Mucosa of gallbladder (tissue), 1 donor: ENCODE measurements around the gene ACAP2. TPM values are rescaled to one million over a fixed set of nuclear protein-coding genes. Genes with fewer than 3 reads are reported as not detected.

Experiments used
- DNase-seq: peaks from one replicate; pipeline ENCODE4 v3.0.0-alpha.2; 2020; ENCODE audit warnings: low spot score
- total RNA-seq: library from RNA; stranded (reverse); gene quantifications from one replicate; pipeline ENCODE4 v1.2.1, GENCODE V29; 2021
- donor health status: DM: no; HTN: no; CAD: no.

The ACAP2 gene
- total RNA-seq, 1 donor from 2014 or later = 47.0 TPM

GRCh38 chr3:195260280-195260905 lies 182.4 kb downstream of the ACAP2 start:
- peak; percentile 37 for DNase-seq

- DNase-seq = peak; percentile 91
These were observed 183.1 kb downstream of the ACAP2 start for GRCh38 chr3:195259475-195260279.

- no peak for DNase-seq
These were observed 183.7 kb downstream of the ACAP2 start for GRCh38 chr3:195259154-195259474.

DNA sequence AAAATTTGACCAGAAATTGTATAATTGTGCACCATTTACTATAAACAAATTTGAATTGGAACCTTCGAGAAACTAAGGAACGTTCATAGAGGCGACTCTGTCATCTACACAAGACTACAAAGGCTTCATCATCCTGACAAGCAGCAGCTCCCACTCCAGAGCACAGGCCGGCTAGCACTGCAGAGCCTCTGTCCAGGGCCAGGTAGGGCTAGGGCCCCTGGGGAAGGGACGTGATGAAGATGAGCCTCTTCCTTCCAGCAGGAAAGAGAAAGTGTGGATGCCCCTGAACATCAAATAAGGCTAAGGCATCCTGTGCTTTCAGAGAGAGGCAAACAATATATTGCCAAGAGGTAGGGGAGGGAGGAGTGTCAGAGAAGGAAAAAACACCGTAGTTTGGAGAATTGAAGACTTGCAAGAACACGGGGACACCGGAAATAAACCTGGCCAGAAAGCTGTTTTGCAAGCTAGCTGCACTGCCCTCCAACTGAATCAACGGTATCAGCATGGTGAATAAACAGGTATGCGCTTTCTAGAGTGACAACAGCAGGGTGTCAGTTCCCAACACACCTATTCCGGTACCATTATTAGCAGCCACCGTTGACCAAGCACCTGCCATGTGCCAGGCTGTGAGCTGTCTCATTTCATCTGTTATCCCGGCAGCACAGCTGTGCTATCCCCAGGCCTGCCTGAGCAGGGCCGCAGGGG lies 184.2 kb downstream of the ACAP2 start:
- no peak for DNase-seq

DNA sequence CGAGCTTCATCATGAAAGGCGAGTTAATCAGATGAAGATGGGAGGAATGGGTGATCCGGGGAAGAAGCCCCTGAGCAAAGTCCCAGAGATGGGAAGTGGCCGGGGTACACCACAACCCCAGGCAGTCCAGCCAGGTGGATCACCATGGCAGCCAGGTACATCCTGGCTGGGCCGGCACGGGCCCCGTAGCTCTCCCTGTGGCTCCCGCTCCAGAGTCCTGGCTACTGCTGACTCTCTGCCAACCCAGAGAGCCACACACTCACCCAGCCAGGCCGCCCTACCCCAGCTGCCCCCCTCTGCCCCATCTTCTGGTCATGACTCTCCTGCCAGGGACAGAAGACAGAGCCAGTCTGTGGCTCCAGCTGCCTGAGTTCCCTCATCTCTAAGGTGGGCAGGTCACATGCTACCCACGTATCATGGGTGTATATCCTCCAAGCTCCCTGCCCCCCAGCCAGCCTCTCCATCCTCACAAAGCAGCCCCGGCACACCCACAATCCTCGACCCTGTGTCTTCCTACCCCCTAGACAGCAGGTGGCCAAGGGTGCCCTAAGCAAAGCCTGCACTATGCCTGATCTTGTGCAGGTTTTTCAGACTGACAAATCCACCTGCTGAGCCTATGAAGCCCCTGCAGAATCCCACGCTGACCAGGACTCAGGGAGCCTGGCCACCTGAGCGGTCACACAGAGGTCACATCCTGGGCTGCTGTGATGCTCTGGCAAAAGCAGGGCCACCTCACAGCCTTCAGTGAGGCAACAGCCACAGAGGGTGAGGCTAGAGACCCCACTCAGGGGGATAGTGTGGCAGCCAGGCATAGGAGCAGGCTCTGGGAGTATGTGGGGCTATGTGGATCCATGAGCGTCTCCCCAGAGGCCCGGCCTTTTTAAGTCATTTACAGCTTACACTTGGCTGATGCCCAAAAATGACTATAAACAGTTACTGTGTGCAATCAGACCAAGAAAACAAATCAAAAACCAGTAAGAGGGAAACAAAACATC lies 185.1 kb downstream of the ACAP2 start:
- DNase-seq = no peak

- no peak for DNase-seq
These were observed 186.0 kb downstream of the ACAP2 start for GRCh38 chr3:195256639-195257453.

- DNase-seq = no peak
These were observed 187.0 kb downstream of the ACAP2 start for GRCh38 chr3:195255571-195256501.

GRCh38 chr3:195255176-195255500 lies 187.7 kb downstream of the ACAP2 start:
- no peak for DNase-seq

- DNase-seq = no peak
These were observed 188.2 kb downstream of the ACAP2 start for GRCh38 chr3:195254454-195255175.

GRCh38 chr3:195253923-195254432 lies 188.8 kb downstream of the ACAP2 start:
- no peak for DNase-seq

DNA sequence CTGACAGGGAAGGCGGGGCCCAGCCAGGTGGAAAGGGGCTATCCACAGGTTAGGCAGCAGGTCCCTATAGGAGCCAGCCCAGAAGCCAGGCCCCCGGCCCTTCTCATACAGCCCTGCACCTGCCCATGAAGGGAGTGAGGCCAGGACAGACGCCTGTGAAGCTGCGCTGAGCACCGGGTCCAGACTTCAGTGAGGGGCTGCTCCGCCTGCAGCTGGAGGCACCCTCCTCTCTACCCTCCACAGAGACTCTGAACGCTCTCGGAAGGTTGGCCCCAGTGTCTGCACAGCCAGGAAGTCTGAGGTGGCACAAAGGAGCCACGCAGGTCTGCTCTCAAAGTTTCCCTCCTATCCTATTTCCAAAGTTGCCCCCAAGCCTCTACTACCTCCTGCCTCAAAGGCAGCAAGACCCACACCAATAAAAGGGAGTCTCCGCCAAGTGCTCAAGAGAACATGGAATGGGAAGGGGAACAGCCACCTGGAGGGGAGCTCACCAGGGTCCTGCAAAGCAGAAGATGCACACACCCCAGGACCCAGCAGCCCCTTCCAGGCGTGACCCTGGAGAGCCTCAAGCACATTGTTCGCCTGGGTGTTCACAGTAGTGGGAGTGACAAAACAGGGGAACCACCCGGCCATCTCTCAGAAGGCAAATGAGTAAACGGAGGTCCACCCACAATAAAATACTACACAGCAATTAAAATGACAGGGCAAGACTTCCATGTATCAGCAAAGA lies 191.3 kb downstream of the ACAP2 start:
- no peak for DNase-seq

- no peak for DNase-seq
These were observed 192.2 kb downstream of the ACAP2 start for GRCh38 chr3:195250473-195251251.

DNA sequence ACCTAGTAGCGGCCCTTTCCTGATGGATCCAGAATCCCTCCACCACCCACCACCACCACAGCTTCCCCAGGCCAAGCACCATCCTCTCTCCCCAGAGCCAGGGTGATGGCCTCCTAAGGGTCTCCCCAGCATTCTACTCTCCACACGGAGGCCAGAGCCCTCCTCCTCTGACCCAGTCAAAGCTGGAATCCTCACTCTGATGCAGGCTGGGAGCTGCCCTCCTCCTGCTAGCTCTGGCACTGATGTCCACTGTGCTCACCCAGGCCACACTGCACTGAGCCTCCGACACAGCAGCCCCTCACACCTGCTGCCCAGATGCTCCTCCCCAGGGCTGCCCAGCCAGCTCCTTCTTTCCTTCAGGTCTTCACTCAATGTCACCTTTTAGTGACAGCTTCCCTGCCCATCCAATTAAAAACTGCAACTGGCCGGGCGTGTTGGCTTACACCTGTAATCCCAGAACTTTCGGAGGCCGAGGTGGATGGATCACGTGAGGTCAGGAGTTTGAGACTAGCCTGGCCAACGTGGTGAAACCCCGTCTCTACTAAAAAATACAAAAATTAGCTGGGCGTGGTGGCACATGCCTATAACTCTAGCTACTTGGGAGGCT lies 192.9 kb downstream of the ACAP2 start:
- no peak for DNase-seq

DNA sequence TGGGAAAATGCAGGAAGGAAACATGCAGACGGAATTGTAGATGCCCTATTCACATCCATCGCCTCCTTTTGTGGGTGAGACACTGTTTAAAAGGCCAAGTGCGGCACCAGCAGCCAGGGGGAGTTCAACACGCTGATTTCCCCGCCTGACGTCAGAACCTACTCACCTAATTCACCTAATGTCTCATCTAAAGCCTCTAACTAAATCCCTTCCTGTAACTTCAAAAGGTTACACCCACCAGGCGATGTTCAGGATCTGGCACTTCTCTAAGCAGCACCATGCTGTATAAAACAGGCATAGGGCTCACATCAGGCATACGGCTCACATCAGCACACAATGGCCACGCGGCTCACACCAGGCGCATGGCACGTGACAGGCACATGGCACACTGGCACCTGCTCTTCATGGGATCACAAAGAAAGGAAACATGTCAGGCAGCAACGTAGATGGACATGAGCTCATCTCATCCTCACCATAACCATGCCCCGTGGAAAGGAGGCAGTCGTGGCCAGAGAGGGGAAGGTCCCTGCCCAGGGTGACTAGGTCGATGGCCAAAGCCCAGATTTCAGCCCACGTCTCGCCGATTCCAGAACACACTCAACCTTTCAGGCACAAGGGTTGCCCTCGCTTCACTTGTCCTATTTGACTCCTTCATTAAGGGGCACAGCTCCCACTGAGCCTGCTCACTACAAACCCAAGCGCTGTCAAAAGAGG lies 193.6 kb downstream of the ACAP2 start:
- DNase-seq = no peak

DNA sequence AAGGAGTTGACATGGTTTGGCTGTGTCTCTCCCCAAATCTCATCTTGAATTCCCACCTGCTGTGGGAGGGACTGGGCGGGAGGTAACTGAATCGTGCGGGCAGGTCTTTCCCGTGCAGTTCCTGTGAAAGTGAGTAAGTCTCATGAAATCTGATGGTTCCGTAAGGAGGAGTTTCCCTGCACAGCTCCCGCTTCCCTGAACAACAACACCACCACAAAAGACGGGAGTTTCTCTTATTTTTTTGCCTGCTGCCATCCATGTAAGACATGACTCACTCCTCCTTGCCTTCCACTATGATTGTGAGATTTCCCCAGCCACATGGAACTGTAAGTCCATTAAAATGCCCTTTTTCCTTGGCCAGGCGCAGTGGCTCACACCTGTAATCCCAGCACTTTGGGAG lies 194.5 kb downstream of the ACAP2 start:
- no peak for DNase-seq

- DNase-seq = no peak
These were observed 195.0 kb downstream of the ACAP2 start for GRCh38 chr3:195247863-195248189.
